HG02798 (cell line): ENCODE data around the gene OAS2.

Experiments used
- ATAC-seq: cut with Tn5 transposase; IDR thresholded peaks from one replicate; pipeline ENCODE4 v1.9.1; 2021; ENCODE audit warnings: mild to moderate bottlenecking; ENCODE audit not compliant: unreplicated experiment, poor library complexity

The OAS2 gene

DNA sequence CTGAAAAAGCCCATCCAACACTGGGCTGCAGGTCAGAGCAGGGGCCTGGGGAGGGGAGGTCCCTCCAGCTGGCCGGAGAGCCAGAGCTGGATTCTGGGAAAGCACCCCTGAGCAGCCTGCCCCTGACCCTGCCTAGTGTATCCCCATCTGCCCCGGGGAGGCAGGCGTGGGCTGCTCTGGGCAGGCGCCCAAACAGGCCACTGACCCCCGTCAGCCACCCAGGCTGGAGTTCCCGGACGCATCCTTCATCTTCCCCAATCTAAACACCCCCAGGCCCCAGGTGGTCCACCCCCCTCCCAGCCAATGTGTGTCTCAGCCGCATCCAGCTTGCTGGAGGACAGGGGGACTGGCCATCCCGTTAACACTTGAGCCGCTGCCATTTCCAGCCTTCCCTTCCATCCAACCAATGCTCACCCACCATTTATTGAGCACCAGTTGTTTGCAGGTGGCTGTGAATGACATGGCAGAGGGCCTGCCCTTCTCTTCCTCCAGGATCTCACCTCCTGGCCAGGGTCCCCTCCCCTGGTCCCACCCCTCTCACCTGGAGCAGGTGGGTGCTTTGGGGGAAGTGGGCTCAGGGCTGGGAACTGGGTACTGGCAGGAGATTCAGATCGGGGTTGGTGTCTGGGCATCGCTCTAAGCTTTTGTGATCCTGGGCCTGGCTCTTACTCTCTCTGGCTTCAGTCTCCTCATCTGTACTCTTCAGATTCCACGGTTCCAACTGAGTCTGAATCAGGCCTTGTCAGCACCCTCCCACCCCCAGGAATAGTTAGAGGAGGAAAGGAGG, 77.5 kb downstream of the OAS2 start:
- ATAC-seq = no peak

DNA sequence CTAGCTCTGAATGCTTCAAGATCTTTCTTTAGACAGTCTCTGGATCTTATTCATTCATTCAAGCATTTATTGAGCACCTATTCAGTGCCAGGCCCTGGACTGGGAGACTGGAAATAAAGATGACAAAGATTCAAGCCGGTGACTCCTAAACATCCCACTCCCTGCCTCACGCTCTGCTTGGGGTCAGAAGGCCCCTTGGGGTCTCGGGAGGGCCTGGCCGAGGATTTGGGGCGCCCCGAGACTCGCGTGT, 78.0 kb downstream of the OAS2 start:
- no peak for ATAC-seq

GRCh38 chr12:113056631-113057488, 78.5 kb downstream of the OAS2 start, which contains the start of gene DTX1:
Gene DTX1, plus strand, starts transcription at chr12:113056730. Its CDS starts 1,463 bp downstream, at chr12:113058193.
- ATAC-seq = no peak

- ATAC-seq = no peak
Measured at GRCh38 chr12:113057565-113058485, 79.5 kb downstream of the OAS2 start.

DNA sequence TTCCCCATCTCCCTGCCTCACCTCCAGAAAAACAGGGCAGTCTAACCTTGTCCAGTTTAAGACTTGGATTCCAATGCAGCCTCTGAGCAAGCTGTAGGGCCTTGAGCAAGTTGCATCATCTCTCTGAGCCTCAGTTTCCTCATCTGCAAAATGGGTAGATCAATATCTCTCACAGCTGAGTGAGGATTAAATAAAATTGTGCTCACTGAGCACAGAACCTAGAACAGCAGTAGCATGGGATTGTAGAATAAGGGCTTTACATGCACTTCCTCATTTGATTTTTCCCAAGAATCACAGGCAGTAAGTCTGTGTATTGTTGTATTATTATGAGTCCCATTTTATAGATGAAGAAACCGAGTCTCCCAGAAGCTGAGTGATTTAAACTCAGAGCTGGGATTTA, 80.2 kb downstream of the OAS2 start:
- ATAC-seq = no peak

GRCh38 chr12:113059071-113059595, 80.8 kb downstream of the OAS2 start:
- no peak for ATAC-seq

DNA sequence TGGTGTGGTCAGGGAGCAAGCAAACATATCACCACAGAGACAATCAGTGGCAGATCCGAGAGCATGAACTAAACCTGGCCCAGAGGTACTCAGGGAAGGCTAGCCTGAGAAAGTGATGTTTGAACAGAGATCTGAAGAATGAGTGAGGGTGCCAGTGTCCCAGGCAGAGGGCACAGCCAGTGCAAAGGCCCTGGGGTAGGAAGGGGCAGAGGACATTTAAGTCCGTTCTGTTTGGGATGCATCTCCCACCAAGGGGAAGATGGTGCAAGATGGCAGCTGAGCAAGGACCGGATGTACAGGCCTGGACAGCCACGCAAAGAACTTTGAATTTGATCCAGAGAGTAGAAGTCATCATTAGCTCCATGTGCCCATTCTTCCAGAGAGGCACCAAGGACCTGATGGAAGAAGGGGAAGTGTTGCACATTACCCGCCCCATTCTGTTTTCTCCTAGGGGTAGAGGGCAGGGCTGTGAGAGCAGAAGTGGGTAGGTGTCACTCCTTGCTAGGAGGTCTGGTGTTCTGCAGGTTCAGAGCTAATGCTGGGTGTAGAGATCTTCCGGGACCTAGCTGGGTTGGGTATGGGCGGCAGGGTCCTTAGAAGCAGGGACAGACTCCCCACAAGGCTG, 82.1 kb downstream of the OAS2 start:
- no peak for ATAC-seq

DNA sequence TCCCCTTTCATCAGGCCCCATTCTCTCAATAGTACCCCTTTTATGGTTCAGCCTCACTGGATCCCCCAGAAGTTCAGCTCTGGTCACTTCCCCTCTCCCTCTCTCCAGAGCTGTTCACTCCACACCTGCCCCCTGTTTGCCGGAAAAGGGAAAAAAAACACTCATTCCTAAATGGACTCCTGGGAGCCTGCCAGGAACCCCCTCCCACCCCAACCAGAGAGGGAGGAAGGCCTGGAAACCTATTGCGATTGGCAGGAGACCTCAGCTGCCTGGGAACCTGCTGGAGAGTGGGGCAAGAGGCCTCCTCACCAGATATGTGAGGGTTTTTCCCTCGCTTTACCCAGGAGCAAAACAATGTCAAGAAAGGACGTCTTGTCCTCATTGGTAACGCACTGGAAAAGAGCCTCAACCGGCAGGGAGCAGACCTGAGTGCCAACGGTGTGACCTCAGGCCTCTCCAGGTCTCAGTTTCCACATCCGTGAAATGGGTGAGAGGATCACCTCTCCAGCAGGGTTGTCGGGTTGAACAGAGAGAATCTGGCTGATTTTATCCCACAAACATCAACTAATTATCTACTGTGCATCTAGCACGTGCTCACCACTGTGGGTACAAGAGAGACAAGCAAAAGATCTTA, 82.9 kb downstream of the OAS2 start:
- ATAC-seq = no peak
